KMS-11 (cell line): ENCODE results near the gene LSS.

Experiments used
- H2AFZ ChIP-seq: fragments of 200-600 bp; sonication (generic); 2 replicates; pipeline ENCODE4 v1.6.1; 2016; ENCODE audit warnings: antibody characterized with exemption, mixed run types, low read depth
- H3K27ac ChIP-seq: fragments of 200-600 bp; sonication (generic); 2 replicates; pipeline ENCODE4 v1.6.1; 2016; ENCODE audit warnings: mild to moderate bottlenecking, mixed run types
- H3K27me3 ChIP-seq: fragments of 200-600 bp; sonication (generic); 2 replicates; pipeline ENCODE4 v1.6.1; 2017; ENCODE audit warnings: mild to moderate bottlenecking, low read depth, mixed run types, moderate library complexity; ENCODE audit not compliant: insufficient read depth
- H3K36me3 ChIP-seq: fragments of 200-600 bp; sonication (generic); 2 replicates; pipeline ENCODE4 v1.6.1; 2017; ENCODE audit warnings: mild to moderate bottlenecking, mixed run types; ENCODE audit not compliant: insufficient read depth
- H3K4me1 ChIP-seq: fragments of 200-600 bp; sonication (generic); 2 replicates; pipeline ENCODE4 v1.6.1; 2016; ENCODE audit warnings: mild to moderate bottlenecking, low read depth, mixed run types; ENCODE audit not compliant: poor library complexity, severe bottlenecking
- H3K4me2 ChIP-seq: fragments of 200-600 bp; sonication (generic); 2 replicates; pipeline ENCODE4 v1.7.0; 2016; ENCODE audit warnings: mild to moderate bottlenecking, mixed run types
- H3K4me3 ChIP-seq: fragments of 200-600 bp; sonication (generic); IDR thresholded peaks from 2 replicates; pipeline ENCODE4 v1.6.1; 2017; ENCODE audit warnings: low read depth, low read length, mixed read lengths; ENCODE audit not compliant: insufficient read depth
- H3K79me2 ChIP-seq: fragments of 200-600 bp; sonication (generic); 2 replicates; pipeline ENCODE4 v1.6.1; 2016; ENCODE audit warnings: low read depth, mixed run types; ENCODE audit not compliant: insufficient read depth
- H3K9ac ChIP-seq: fragments of 200-600 bp; sonication (generic); 2 replicates; pipeline ENCODE4 v1.6.1; 2016; ENCODE audit warnings: mild to moderate bottlenecking, mixed run types
- H4K20me1 ChIP-seq: fragments of 200-600 bp; sonication (generic); 2 replicates; pipeline ENCODE4 v1.6.1; 2016; ENCODE audit warnings: mild to moderate bottlenecking, mixed run types; ENCODE audit not compliant: insufficient read depth
- CTCF ChIP-seq: fragments of 200-600 bp; sonication (generic); conservative IDR thresholded peaks from 2 replicates; pipeline ENCODE4 v1.6.1; 2017; ENCODE audit warnings: low read depth, mild to moderate bottlenecking, antibody characterized with exemption, low read length, moderate library complexity, mixed read lengths

Gene LSS

GRCh38 chr21:46191257-46191685 is 37.3 kb downstream of the LSS start:
- TF ChIP-seq CTCF = no peak
- H3K4me3 ChIP-seq = no peak overlapping the region
- H3K27me3 ChIP-seq = no peaks in the 10 kb centered on the region
- no peaks in the 10 kb centered on the region for H3K79me2 ChIP-seq
- H2AFZ ChIP-seq = no peak overlapping the region
- H4K20me1 ChIP-seq = no peaks in the 10 kb centered on the region
- no peak overlapping the region for H3K4me2 ChIP-seq
- H3K36me3 ChIP-seq = peaks cover 4% of the 10 kb centered on the region; the same call in 1 of the 2 replicates
- peaks cover 44% of the 10 kb centered on the region for H3K4me1 ChIP-seq
- no peak overlapping the region for H3K27ac ChIP-seq
- H3K9ac ChIP-seq = no peak overlapping the region

DNA sequence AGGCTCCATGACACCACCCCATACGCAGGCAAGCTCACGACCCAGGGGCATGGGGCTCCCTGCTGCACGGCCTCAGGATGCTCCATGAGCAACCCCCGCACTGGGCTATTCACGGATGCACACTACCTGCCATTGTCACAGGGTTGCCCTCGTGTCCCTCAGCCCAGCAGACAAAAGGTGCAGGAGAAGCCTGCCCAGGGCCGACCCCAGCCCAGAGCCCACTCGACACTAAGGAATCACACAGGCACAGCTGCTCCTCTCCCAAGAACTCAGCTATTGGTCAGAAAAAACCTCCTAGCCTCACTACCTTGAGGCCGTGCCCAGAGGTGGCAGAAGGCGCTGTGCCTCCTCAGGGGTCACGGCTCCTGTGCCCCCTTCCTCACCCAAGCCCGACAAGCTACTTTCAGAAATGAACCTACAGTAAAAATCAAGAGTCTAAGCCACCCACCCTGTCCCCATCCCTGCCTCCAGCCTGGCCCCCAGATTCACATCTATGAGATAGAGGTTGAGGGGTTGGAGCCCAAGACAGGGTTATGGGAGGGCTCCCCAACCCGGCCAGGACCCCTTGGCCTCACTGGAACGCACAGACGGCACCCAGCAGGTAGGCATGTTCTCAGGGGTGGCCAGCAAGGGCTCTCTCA is 38.0 kb downstream of the LSS start:
- no peaks in the 10 kb centered on the region for H4K20me1 ChIP-seq
- H3K27me3 ChIP-seq = no peaks in the 10 kb centered on the region
- H2AFZ ChIP-seq = no peak overlapping the region
- peaks cover 51% of the 10 kb centered on the region for H3K4me1 ChIP-seq
- H3K4me3 ChIP-seq = no peak overlapping the region
- H3K79me2 ChIP-seq = no peaks in the 10 kb centered on the region
- no peak overlapping the region for H3K27ac ChIP-seq
- H3K4me2 ChIP-seq = no peak overlapping the region
- no peak overlapping the region for H3K9ac ChIP-seq
- no peaks in the 10 kb centered on the region; the same call in 1 of the 2 replicates for H3K36me3 ChIP-seq
- no peak for TF ChIP-seq CTCF

DNA sequence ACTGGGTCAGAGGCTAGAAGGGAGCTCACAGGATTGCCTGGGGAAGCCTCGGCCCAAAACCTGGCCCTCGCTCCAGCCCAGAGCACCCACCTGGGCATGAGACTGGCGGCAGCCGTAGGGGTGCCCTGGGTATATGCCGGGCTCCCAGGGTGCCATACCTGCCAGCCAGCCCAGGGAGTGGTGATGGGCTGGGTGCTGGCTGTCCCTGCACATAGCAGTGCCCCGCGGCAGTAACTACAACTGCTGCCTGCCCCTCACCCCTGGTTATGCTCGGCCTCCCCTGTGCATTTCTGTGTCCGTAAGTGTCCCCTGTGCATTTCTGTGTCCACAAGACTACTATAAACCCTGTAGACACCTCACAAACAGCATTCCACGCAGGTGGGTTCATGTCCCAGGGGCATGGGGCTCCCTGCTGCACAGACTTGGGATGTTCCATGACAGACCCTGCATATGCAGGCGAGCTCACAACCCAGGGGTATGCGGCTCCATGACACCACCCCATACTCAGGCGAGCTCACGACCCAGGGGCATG is 38.5 kb downstream of the LSS start:
- Histone ChIP-seq H3K79me2 (no peaks in the 10 kb centered on the region), H3K4me2 (no peak overlapping the region; the same call in 1 of the 2 replicates), H4K20me1 (no peaks in the 10 kb centered on the region), H3K4me1 (peaks cover 57% of the 10 kb centered on the region), H3K27me3 (no peaks in the 10 kb centered on the region), H3K36me3 (no peaks in the 10 kb centered on the region; the same call in 1 of the 2 replicates), H3K27ac (peak overlapping the region; percentile 90; the same call in 1 of the 2 replicates), H3K9ac (no peak overlapping the region), H3K4me3 (no peak overlapping the region), H2AFZ (no peak overlapping the region)
- no peak for TF ChIP-seq CTCF

DNA sequence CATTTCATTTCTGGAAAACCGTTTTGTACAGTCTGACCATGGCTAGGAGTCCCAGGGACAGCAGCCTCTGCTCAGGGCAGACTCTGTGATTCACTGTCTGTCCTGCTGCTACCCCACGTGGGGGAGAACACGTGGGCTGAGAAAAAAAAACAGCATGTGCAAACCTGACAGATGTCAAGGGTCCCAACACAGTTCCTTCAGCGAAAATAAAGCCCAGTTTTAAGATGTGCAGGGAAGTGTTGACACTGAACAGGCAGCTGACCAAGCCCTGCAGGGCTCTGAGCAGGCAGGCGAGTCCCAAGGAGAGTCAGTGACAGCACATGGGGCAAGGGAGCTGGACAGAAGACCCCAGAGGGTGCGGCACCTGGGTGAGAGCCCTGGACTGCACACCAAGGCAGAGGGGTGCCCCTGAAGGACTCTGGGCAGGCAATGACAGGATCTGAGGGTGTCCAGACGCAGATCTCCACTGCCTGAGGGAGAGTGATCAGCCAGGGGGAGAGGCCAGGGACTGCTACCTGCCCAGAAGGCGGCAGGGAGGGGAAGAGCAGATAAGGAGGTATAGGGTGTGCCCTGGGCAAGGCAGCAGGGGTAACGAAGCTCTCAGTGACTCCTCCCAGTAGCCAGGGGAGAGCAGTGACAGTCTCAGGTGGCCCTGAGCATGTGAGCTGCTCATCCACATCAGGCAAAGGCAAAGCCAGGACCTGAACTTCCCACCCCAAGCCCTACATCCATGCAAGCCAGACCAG is 39.2 kb downstream of the LSS start:
- Histone ChIP-seq H3K79me2 (no peaks in the 10 kb centered on the region), H3K36me3 (no peaks in the 10 kb centered on the region; the same call in 1 of the 2 replicates), H3K9ac (no peak overlapping the region), H3K4me3 (no peak overlapping the region), H3K27ac (peak overlapping the region; percentile 90), H4K20me1 (no peaks in the 10 kb centered on the region), H3K4me2 (peak overlapping the region; percentile 91), H2AFZ (no peak overlapping the region), H3K27me3 (no peaks in the 10 kb centered on the region), H3K4me1 (peaks cover 57% of the 10 kb centered on the region)
- no peak for TF ChIP-seq CTCF
